CD4-positive, CD25-positive, alpha-beta regulatory T cell (primary cell): ENCODE results near the gene CUX1. TPM values are rescaled to one million over a fixed set of nuclear protein-coding genes. Genes with fewer than 3 reads are reported as not detected.
"Not testable (repeated sequence)": the region's sequence is repeated elsewhere in the genome, so short reads cannot be mapped to it uniquely, and the experiment has no call there.

Experiments used
- ATAC-seq, 2 donors: fragments of 150-1000 bp; cut with Tn5 transposase; one replicate each; pipeline ENCODE4 v1.10.0; 2021; ENCODE audit warnings: low read depth in 2 of 2, moderate number of reproducible peaks in 2 of 2, moderate library complexity in 1 of 2
- DNase-seq, 3 donors: peaks; one replicate each; pipeline versions ENCODE4 v3.0.0 to v3.0.0-alpha.2; 2012 to 2022; ENCODE audit warnings: mixed read lengths in 1 of 3
- H3K27ac ChIP-seq: one replicate; pipeline ENCODE4 v1.7.0; 2013; ENCODE audit warnings: mild to moderate bottlenecking, low read length; ENCODE audit not compliant: insufficient read depth, poor library complexity, severe bottlenecking
- H3K27me3 ChIP-seq: one replicate; pipeline ENCODE4 v1.7.0; 2013; ENCODE audit warnings: low read length; ENCODE audit not compliant: control insufficient read depth, insufficient read depth
- H3K36me3 ChIP-seq: one replicate; pipeline ENCODE4 v1.7.0; 2013; ENCODE audit warnings: mild to moderate bottlenecking, low read length, moderate library complexity; ENCODE audit not compliant: control insufficient read depth, insufficient read depth
- H3K4me1 ChIP-seq: 2 replicates; pipeline ENCODE4 v1.7.0; 2013; ENCODE audit warnings: mild to moderate bottlenecking, low read length; ENCODE audit not compliant: insufficient read depth, control insufficient read depth, poor library complexity, severe bottlenecking
- H3K4me3 ChIP-seq: one replicate; pipeline ENCODE4 v1.7.0; 2013; ENCODE audit warnings: low read depth, mild to moderate bottlenecking, low read length, moderate library complexity
- H3K9me3 ChIP-seq, 2 experiments: 1 replicate in 1 of 2; 2 replicates in 1 of 2; pipeline ENCODE4 v1.7.0; 2013; ENCODE audit warnings: low read length in 2 of 2, mild to moderate bottlenecking in 1 of 2, moderate library complexity in 1 of 2; ENCODE audit not compliant: control insufficient read depth in 2 of 2
- H3K27ac Mint-ChIP-seq, 3 donors: one replicate each; pipeline ENCODE4 v1.8.0; 2020 to 2022; ENCODE audit warnings: mild to moderate bottlenecking in 3 of 3, mixed read lengths in 3 of 3, moderate library complexity in 2 of 3
- H3K27me3 Mint-ChIP-seq: one replicate; pipeline ENCODE4 v1.8.0; 2022; ENCODE audit warnings: mild to moderate bottlenecking, mixed read lengths
- H3K36me3 Mint-ChIP-seq: one replicate; pipeline ENCODE4 v1.8.0; 2020; ENCODE audit warnings: mixed read lengths
- H3K4me1 Mint-ChIP-seq, 4 donors: one replicate each; pipeline ENCODE4 v1.8.0; 2020 to 2022; ENCODE audit warnings: mixed read lengths in 4 of 4, mild to moderate bottlenecking in 1 of 4
- H3K4me3 Mint-ChIP-seq, 4 donors: one replicate each; pipeline ENCODE4 v1.8.0; 2020 to 2022; ENCODE audit warnings: mild to moderate bottlenecking in 4 of 4, mixed read lengths in 4 of 4, moderate library complexity in 3 of 4
- H3K9me3 Mint-ChIP-seq, 7 donors: one replicate each; pipeline ENCODE4 v1.8.0; 2020 to 2022; ENCODE audit warnings: mixed read lengths in 7 of 7, mild to moderate bottlenecking in 3 of 7, moderate library complexity in 2 of 7
- polyA plus RNA-seq, 4 donors: library from polyadenylated mRNA; unstranded; fragments of 300-500 nt; fragmentation: Illumina TruSeq; gene quantifications; one replicate each; pipeline ENCODE4 v1.2.3, GENCODE V29; 2021
- total RNA-seq: library from RNA; stranded (reverse); gene quantifications from one replicate; pipeline ENCODE4 v1.2.3, GENCODE V29; 2022

CUX1 gene
- total and polyA plus RNA-seq, 5 donors from 2014 or later: 6.0 to 45.1 (median 7.8) TPM

GRCh38 chr7:101820703-101821102 lies 3.3 kb downstream of the CUX1 start:
- ATAC-seq (no peak), DNase-seq (no peak)
- peaks cover 9% of the 10 kb centered on the region for H3K36me3 Mint-ChIP-seq
- no peaks in the 10 kb centered on the region for H3K9me3 Mint-ChIP-seq
- H3K4me3 Mint-ChIP-seq: peak overlapping the region in 1 of 4 donors; percentile 73
- H3K4me1 Mint-ChIP-seq: peaks cover 15 to 40% (median 25%) of the 10 kb centered on the region in 4 donors
- Histone ChIP-seq H3K27ac (no peak overlapping the region), H3K9me3 (no peaks in the 10 kb centered on the region), H3K27me3 (no peaks in the 10 kb centered on the region), H3K36me3 (no peaks in the 10 kb centered on the region), H3K4me1 (peaks cover 12% of the 10 kb centered on the region), H3K4me3 (no peak overlapping the region)
- H3K27ac Mint-ChIP-seq: no peak overlapping the region
- H3K27me3 Mint-ChIP-seq: peaks cover 5% of the 10 kb centered on the region

- ATAC-seq, H3K27ac Mint-ChIP-seq: not testable (repeated sequence)
- peaks cover 10% of the 10 kb centered on the region for H3K36me3 Mint-ChIP-seq
These were observed 5.2 kb downstream of the CUX1 start for GRCh38 chr7:101822632-101823031.

GRCh38 chr7:101823096-101823495 lies 5.7 kb downstream of the CUX1 start:
- no peaks in the 10 kb centered on the region for H3K36me3 ChIP-seq
- H3K4me3 ChIP-seq: no peak overlapping the region
- H3K9me3 Mint-ChIP-seq: peaks cover 0 to 1% (median 0%) of the 10 kb centered on the region in 7 donors
- DNase-seq: no peak
- no peak overlapping the region for H3K27ac Mint-ChIP-seq
- H3K27me3 ChIP-seq: no peaks in the 10 kb centered on the region
- no peak overlapping the region for H3K4me3 Mint-ChIP-seq
- H3K4me1 ChIP-seq: peaks cover 5% of the 10 kb centered on the region
- H3K36me3 Mint-ChIP-seq: peaks cover 13% of the 10 kb centered on the region
- H3K27ac ChIP-seq: no peak overlapping the region
- ATAC-seq: no peak
- peaks cover under 1% of the 10 kb centered on the region for H3K27me3 Mint-ChIP-seq
- H3K9me3 ChIP-seq: no peaks in the 10 kb centered on the region
- peaks cover 15 to 44% (median 27%) of the 10 kb centered on the region in 4 donors for H3K4me1 Mint-ChIP-seq

More at GRCh38 chr7:101822632-101823031, 5.2 kb downstream of the CUX1 start:
- H3K4me1 ChIP-seq, H3K9me3 ChIP-seq, H3K9me3 Mint-ChIP-seq, H3K27ac ChIP-seq, DNase-seq, H3K27me3 ChIP-seq, H3K4me3 ChIP-seq, H3K36me3 ChIP-seq, H3K27me3 Mint-ChIP-seq, H3K4me3 Mint-ChIP-seq: not testable (repeated sequence)
- H3K4me1 Mint-ChIP-seq: peaks cover 17 to 49% (median 29%) of the 10 kb centered on the region in 4 donors

- no peaks in the 10 kb centered on the region for H3K36me3 ChIP-seq
- H3K27ac Mint-ChIP-seq: peak overlapping the region in 1 of 3 donors; percentile 40
- no peak for ATAC-seq
- peaks cover 0 to 1% (median 0%) of the 10 kb centered on the region in 7 donors for H3K9me3 Mint-ChIP-seq
- no peak overlapping the region for H3K27ac ChIP-seq
- H3K4me1 Mint-ChIP-seq: peaks cover 12 to 39% (median 23%) of the 10 kb centered on the region in 4 donors
- no peak overlapping the region for H3K4me3 ChIP-seq
- H3K4me3 Mint-ChIP-seq: no peak overlapping the region
- H3K27me3 ChIP-seq: no peaks in the 10 kb centered on the region
- peaks cover under 1% of the 10 kb centered on the region for H3K4me1 ChIP-seq
- no peaks in the 10 kb centered on the region for H3K27me3 Mint-ChIP-seq
- peaks cover 13% of the 10 kb centered on the region for H3K36me3 Mint-ChIP-seq
- no peaks in the 10 kb centered on the region for H3K9me3 ChIP-seq
- DNase-seq: no peak
These were observed 6.2 kb downstream of the CUX1 start for GRCh38 chr7:101823596-101823995.

GRCh38 chr7:101824440-101824839 lies 7.0 kb downstream of the CUX1 start:
- Histone ChIP-seq H3K27me3 (no peaks in the 10 kb centered on the region), H3K4me1 (no peaks in the 10 kb centered on the region), H3K4me3 (no peak overlapping the region), H3K27ac (no peak overlapping the region), H3K36me3 (no peaks in the 10 kb centered on the region), H3K9me3 (no peaks in the 10 kb centered on the region)
- no peak overlapping the region for H3K27ac Mint-ChIP-seq
- peaks cover 13% of the 10 kb centered on the region for H3K36me3 Mint-ChIP-seq
- H3K9me3 Mint-ChIP-seq: peaks cover 0 to 1% (median 0%) of the 10 kb centered on the region in 7 donors
- DNase-seq: no peak
- ATAC-seq: no peak
- peaks cover 10 to 38% (median 24%) of the 10 kb centered on the region in 4 donors for H3K4me1 Mint-ChIP-seq
- no peak overlapping the region for H3K4me3 Mint-ChIP-seq
- no peaks in the 10 kb centered on the region for H3K27me3 Mint-ChIP-seq

- H3K27me3 ChIP-seq: no peaks in the 10 kb centered on the region
- no peak for ATAC-seq
- Mint-ChIP-seq H3K4me3 (no peak overlapping the region), H3K27ac (peak overlapping the region in 1 of 3 donors; percentile 2), H3K27me3 (no peaks in the 10 kb centered on the region), H3K36me3 (peaks cover 13% of the 10 kb centered on the region), H3K9me3 (peaks cover 0 to 1% (median 0%) of the 10 kb centered on the region in 7 donors), H3K4me1 (peaks cover 5 to 32% (median 15%) of the 10 kb centered on the region in 4 donors)
- H3K27ac ChIP-seq: no peak overlapping the region
- no peak overlapping the region for H3K4me3 ChIP-seq
- DNase-seq: no peak
- no peaks in the 10 kb centered on the region for H3K9me3 ChIP-seq
- H3K4me1 ChIP-seq: no peaks in the 10 kb centered on the region
- H3K36me3 ChIP-seq: peaks cover 3% of the 10 kb centered on the region
These were observed 8.8 kb downstream of the CUX1 start for GRCh38 chr7:101826081-101826835.

GRCh38 chr7:101828301-101829020 lies 11.0 kb downstream of the CUX1 start:
- peak overlapping the region in 1 of 3 donors; percentile 49 for H3K27ac Mint-ChIP-seq

More at GRCh38 chr7:101828301-101829020, 11.0 kb downstream of the CUX1 start:
- no peak overlapping the region for H3K4me3 ChIP-seq
- Mint-ChIP-seq H3K27me3 (no peaks in the 10 kb centered on the region), H3K36me3 (peaks cover 13% of the 10 kb centered on the region), H3K4me3 (no peak overlapping the region), H3K9me3 (peaks cover 0 to 1% (median 0%) of the 10 kb centered on the region in 7 donors), H3K4me1 (peaks cover 5 to 26% (median 14%) of the 10 kb centered on the region in 4 donors)
- no peaks in the 10 kb centered on the region for H3K4me1 ChIP-seq
- no peak for ATAC-seq
- H3K27me3 ChIP-seq: no peaks in the 10 kb centered on the region
- H3K27ac ChIP-seq: no peak overlapping the region
- peaks cover 3% of the 10 kb centered on the region for H3K36me3 ChIP-seq
- DNase-seq: no peak
- no peaks in the 10 kb centered on the region for H3K9me3 ChIP-seq
